HG03280 (cell line): Measurements from ENCODE around the gene CDC25C.

Source experiments
- ATAC-seq: cut with Tn5 transposase; IDR thresholded peaks from one replicate; pipeline ENCODE4 v1.9.1; 2021; ENCODE audit warnings: mild to moderate bottlenecking, moderate library complexity; ENCODE audit not compliant: unreplicated experiment

CDC25C gene

DNA sequence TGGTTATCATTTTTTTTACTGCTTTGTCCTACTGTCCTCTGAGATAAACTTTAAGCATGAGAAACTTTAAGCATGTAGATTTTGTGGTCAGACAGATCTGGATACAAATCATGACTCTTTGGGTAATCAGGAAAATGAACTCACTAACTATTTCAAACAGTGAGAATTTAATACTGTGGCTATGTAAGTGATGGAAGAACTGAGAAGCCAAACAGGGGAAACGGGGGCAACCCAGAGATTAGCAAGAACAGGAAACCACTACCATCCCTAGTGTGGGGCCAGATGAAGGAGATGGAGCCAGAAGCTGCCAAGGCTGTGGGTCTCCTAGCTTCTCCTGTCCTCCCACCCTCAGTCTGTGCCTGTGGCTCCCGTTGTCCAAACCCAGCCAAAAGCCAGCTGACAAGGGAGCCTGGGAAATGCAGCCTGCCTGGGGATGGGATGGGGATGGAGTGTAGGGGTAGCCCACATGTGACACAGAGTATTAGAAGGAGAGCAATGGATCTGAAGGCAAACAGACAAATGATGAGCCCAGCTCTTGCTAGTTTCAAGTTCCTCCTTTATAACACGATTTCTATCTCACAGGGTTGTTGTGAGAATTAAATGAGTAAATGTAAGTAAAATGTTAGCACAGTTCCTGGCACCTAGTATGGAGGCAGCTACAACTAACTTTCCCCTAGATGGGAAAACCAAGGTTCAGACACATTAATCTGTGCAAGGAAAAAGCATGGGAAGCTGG lies 90.8 kb downstream of the CDC25C start:
- no peak for ATAC-seq

DNA sequence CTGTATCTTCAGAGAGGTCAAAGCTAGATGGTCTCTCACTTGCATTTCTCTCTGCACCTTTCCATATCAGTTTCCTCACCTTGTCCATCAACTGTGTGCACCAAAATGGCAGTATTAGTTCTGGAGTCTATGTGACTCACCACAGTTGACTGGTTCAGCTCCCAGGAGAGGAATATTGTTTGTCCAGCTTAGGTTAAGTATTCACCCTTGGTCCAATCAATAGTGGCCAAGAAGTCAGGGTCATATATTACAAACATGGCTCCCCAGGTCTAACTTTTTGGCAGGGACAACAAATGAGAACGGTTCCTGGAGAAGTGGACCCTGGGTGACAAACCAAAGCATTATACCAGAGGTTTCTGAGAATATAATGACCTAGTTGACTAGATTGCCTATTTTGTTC lies 93.6 kb downstream of the CDC25C start:
- no peak for ATAC-seq
